Measurements from ENCODE around the gene PPBP.
"Not testable (repeated sequence)": the region's sequence is repeated elsewhere in the genome, so short reads cannot be mapped to it uniquely, and the experiment has no call there.

PPBP gene

GRCh38 chr4:73964862-73965611 lies 23.0 kb downstream of the PPBP start:
- no peaks in the 10 kb centered on the region for H3F3A ChIP-seq (ENCODE audit: low read depth)
- H3K9me3 ChIP-seq (ENCODE audit: insufficient read depth, low read depth, low read length), result peaks cover 2% of the 10 kb centered on the region; the same call in 1 of the 2 replicates
- no peaks in the 10 kb centered on the region for H4K20me1 ChIP-seq (ENCODE audit: insufficient read depth, low read length, poor library complexity, severe bottlenecking)
- H3K27me3 ChIP-seq (ENCODE audit: insufficient read depth, low read length, poor library complexity, severe bottlenecking), result no peaks in the 10 kb centered on the region
- H3K4me1 ChIP-seq (ENCODE audit: insufficient read depth, low read length, poor library complexity, severe bottlenecking), result no peaks in the 10 kb centered on the region
- H3K79me2 ChIP-seq (ENCODE audit: insufficient read depth, low read length), result no peaks in the 10 kb centered on the region
- no peaks in the 10 kb centered on the region for H3K36me3 ChIP-seq (ENCODE audit: insufficient read depth, low read length)
- no peak overlapping the region for H3K4me3 ChIP-seq (ENCODE audit: low read length, poor library complexity, severe bottlenecking)
- no peak overlapping the region for H3K4me2 ChIP-seq (ENCODE audit: low read depth, low read length, poor library complexity, severe bottlenecking)
- no peaks in the 10 kb centered on the region for H3K9me2 ChIP-seq (replicated peaks; ENCODE audit: low read depth, low read length)
- H3K9ac ChIP-seq (ENCODE audit: low read depth, low read length, poor library complexity, severe bottlenecking), result no peak overlapping the region
- TF ChIP-seq EZH2phosphoT487 (IDR thresholded peaks at IDR 0.05; ENCODE audit: borderline replicate concordance), result no peak
- TF ChIP-seq, protein P1, sequence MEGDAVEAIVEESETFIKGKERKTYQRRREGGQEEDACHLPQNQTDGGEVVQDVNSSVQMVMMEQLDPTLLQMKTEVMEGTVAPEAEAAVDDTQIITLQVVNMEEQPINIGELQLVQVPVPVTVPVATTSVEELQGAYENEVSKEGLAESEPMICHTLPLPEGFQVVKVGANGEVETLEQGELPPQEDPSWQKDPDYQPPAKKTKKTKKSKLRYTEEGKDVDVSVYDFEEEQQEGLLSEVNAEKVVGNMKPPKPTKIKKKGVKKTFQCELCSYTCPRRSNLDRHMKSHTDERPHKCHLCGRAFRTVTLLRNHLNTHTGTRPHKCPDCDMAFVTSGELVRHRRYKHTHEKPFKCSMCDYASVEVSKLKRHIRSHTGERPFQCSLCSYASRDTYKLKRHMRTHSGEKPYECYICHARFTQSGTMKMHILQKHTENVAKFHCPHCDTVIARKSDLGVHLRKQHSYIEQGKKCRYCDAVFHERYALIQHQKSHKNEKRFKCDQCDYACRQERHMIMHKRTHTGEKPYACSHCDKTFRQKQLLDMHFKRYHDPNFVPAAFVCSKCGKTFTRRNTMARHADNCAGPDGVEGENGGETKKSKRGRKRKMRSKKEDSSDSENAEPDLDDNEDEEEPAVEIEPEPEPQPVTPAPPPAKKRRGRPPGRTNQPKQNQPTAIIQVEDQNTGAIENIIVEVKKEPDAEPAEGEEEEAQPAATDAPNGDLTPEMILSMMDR (conservative IDR thresholded peaks at IDR 0.05; ENCODE audit: low read length), result peak; percentile 45
- no peak overlapping the region for H2AFZ ChIP-seq (ENCODE audit: low read length)

DNA sequence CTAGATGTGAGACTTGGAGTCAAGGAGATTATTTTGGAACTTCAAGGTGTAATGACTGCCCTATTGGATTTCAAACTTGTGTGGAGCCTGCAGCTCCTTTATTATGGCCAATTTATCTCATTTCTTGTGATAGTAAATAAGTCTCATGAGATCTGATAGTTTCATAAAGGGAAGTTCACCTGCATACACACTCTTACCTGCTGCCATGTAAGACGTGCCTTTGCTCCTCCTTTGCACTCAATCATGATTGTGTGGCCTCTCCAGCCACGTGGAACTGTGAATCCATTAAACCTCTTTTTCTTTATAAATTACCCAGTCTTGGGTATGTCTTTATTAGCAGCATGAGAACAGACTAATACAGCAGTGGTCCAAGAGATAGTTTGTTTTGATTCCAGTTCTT lies 25.3 kb downstream of the PPBP start:
- no peak overlapping the region for H3K9ac ChIP-seq (ENCODE audit: low read depth, low read length, poor library complexity, severe bottlenecking)
- H3K4me2 ChIP-seq (ENCODE audit: low read depth, low read length, poor library complexity, severe bottlenecking), result no peak overlapping the region
- H3F3A ChIP-seq (ENCODE audit: low read depth), result no peaks in the 10 kb centered on the region
- no peaks in the 10 kb centered on the region; the same call in 1 of the 2 replicates for H3K9me3 ChIP-seq (ENCODE audit: insufficient read depth, low read depth, low read length)
- H3K36me3 ChIP-seq (ENCODE audit: insufficient read depth, low read length), result no peaks in the 10 kb centered on the region
- H3K4me3 ChIP-seq (ENCODE audit: low read length, poor library complexity, severe bottlenecking), result no peak overlapping the region
- H3K79me2 ChIP-seq (ENCODE audit: insufficient read depth, low read length), result no peaks in the 10 kb centered on the region
- H4K20me1 ChIP-seq (ENCODE audit: insufficient read depth, low read length, poor library complexity, severe bottlenecking), result no peaks in the 10 kb centered on the region
- no peak overlapping the region for H2AFZ ChIP-seq (ENCODE audit: low read length)
- no peaks in the 10 kb centered on the region for H3K4me1 ChIP-seq (ENCODE audit: insufficient read depth, low read length, poor library complexity, severe bottlenecking)
- H3K9me2 ChIP-seq (replicated peaks; ENCODE audit: low read depth, low read length), result no peaks in the 10 kb centered on the region
- TF ChIP-seq, protein P1 (conservative IDR thresholded peaks at IDR 0.05; ENCODE audit: low read length), result no peak
- no peak for TF ChIP-seq EZH2phosphoT487 (IDR thresholded peaks at IDR 0.05; ENCODE audit: borderline replicate concordance)
- H3K27me3 ChIP-seq (ENCODE audit: insufficient read depth, low read length, poor library complexity, severe bottlenecking), result no peaks in the 10 kb centered on the region

- not testable (repeated sequence) for H2AFZ ChIP-seq (ENCODE audit: low read length); H3K4me3 ChIP-seq (ENCODE audit: low read length, poor library complexity, severe bottlenecking); H3K79me2 ChIP-seq (ENCODE audit: insufficient read depth, low read length); H3K9me2 ChIP-seq (replicated peaks; ENCODE audit: low read depth, low read length); H3F3A ChIP-seq (ENCODE audit: low read depth); H3K27me3 ChIP-seq (ENCODE audit: insufficient read depth, low read length, poor library complexity, severe bottlenecking); H3K4me1 ChIP-seq (ENCODE audit: insufficient read depth, low read length, poor library complexity, severe bottlenecking); H3K36me3 ChIP-seq (ENCODE audit: insufficient read depth, low read length); H3K9me3 ChIP-seq (ENCODE audit: insufficient read depth, low read depth, low read length); H4K20me1 ChIP-seq (ENCODE audit: insufficient read depth, low read length, poor library complexity, severe bottlenecking); H3K4me2 ChIP-seq (ENCODE audit: low read depth, low read length, poor library complexity, severe bottlenecking); H3K9ac ChIP-seq (ENCODE audit: low read depth, low read length, poor library complexity, severe bottlenecking)
Measured at GRCh38 chr4:73959041-73959440, 28.9 kb downstream of the PPBP start.

DNA sequence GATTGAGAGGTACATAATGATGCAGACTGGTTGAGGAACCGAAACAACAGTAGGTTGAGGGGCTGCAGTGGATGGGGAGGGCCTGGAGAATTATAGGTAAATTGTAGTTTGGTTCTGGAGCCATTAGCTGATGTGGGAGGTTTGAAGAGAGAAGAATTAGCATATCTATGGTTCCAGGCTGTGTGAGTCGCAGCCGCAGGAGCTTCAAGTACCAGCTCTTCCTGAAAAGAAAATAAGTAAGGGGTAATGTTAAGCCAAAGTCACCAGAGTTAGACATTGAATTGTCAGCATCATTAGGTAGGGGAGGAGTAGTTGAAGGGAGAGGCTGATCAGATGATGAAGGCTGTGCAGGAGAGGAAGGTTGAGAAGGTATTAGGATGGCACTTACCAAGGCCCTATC lies 35.6 kb downstream of the PPBP start:
- Histone ChIP-seq H3K4me1 (ENCODE audit: insufficient read depth, low read length, poor library complexity, severe bottlenecking) (no peaks in the 10 kb centered on the region), H3K9ac (ENCODE audit: low read depth, low read length, poor library complexity, severe bottlenecking) (no peak overlapping the region), H3F3A (ENCODE audit: low read depth) (no peaks in the 10 kb centered on the region), H3K9me2 (replicated peaks; ENCODE audit: low read depth, low read length) (no peaks in the 10 kb centered on the region), H3K79me2 (ENCODE audit: insufficient read depth, low read length) (no peaks in the 10 kb centered on the region), H3K4me2 (ENCODE audit: low read depth, low read length, poor library complexity, severe bottlenecking) (no peak overlapping the region), H3K36me3 (ENCODE audit: insufficient read depth, low read length) (no peaks in the 10 kb centered on the region), H4K20me1 (ENCODE audit: insufficient read depth, low read length, poor library complexity, severe bottlenecking) (no peaks in the 10 kb centered on the region), H3K9me3 (ENCODE audit: insufficient read depth, low read depth, low read length) (no peaks in the 10 kb centered on the region), H3K4me3 (ENCODE audit: low read length, poor library complexity, severe bottlenecking) (no peak overlapping the region), H2AFZ (ENCODE audit: low read length) (no peak overlapping the region), H3K27me3 (ENCODE audit: insufficient read depth, low read length, poor library complexity, severe bottlenecking) (no peaks in the 10 kb centered on the region)
- TF ChIP-seq, protein P1 (conservative IDR thresholded peaks at IDR 0.05; ENCODE audit: low read length), result no peak
- no peak for TF ChIP-seq EZH2phosphoT487 (IDR thresholded peaks at IDR 0.05; ENCODE audit: borderline replicate concordance)

- not testable (repeated sequence) for H3K27me3 ChIP-seq (ENCODE audit: insufficient read depth, low read length, poor library complexity, severe bottlenecking); H2AFZ ChIP-seq (ENCODE audit: low read length); H3K36me3 ChIP-seq (ENCODE audit: insufficient read depth, low read length); H3K79me2 ChIP-seq (ENCODE audit: insufficient read depth, low read length); H3K4me2 ChIP-seq (ENCODE audit: low read depth, low read length, poor library complexity, severe bottlenecking); H3K9me3 ChIP-seq (ENCODE audit: insufficient read depth, low read depth, low read length); H3K4me1 ChIP-seq (ENCODE audit: insufficient read depth, low read length, poor library complexity, severe bottlenecking); H3K9me2 ChIP-seq (replicated peaks; ENCODE audit: low read depth, low read length); H3K9ac ChIP-seq (ENCODE audit: low read depth, low read length, poor library complexity, severe bottlenecking); H3K4me3 ChIP-seq (ENCODE audit: low read length, poor library complexity, severe bottlenecking); H3F3A ChIP-seq (ENCODE audit: low read depth); H4K20me1 ChIP-seq (ENCODE audit: insufficient read depth, low read length, poor library complexity, severe bottlenecking)
Measured at GRCh38 chr4:73950376-73950920, 37.5 kb downstream of the PPBP start.

Measured in Loucy (cell line).